A673 (cell line): ENCODE measurements around the gene ADAMTSL3. TPM values are rescaled to one million over a fixed set of nuclear protein-coding genes. Genes with fewer than 3 reads are reported as not detected.

Experiments used
- BruUV-seq: library from RNA; stranded (reverse); fragments of 400-500 nt; replicated peaks from 2 replicates; lab custom pipeline; 2021; lab: Mats Ljungman, UMichigan
- CTCF ChIA-PET: fragments of 300-600 bp; sonication (Branson Sonifier 250); formaldehyde crosslinking; loops from one replicate; lab custom pipeline; 2022; ENCODE audit warnings: antibody characterized with exemption; lab: Charles Lee
- POLR2A ChIA-PET: fragments of 300-600 bp; sonication (Branson Sonifier 250); formaldehyde crosslinking; loops from one replicate; lab custom pipeline; 2022; ENCODE audit warnings: antibody characterized with exemption; ENCODE audit not compliant: low non-redundant PET; lab: Charles Lee
- DNase-seq: peaks from one replicate; pipeline ENCODE4 v3.0.0-alpha.2; 2015; ENCODE audit warnings: low spot score
- H3K27ac ChIP-seq: fragments of 200-600 bp; sonication (generic); 2 replicates; pipeline ENCODE4 v1.5.1; 2016; ENCODE audit warnings: mixed run types, low read depth, mild to moderate bottlenecking, mixed read lengths, antibody characterized with exemption, low read length; ENCODE audit not compliant: poor library complexity, severe bottlenecking
- H3K27me3 ChIP-seq: fragments of 200-600 bp; sonication (generic); replicated peaks from 2 replicates; pipeline ENCODE4 v1.6.1; 2017; ENCODE audit warnings: mixed run types, low read depth, mild to moderate bottlenecking, mixed read lengths, antibody characterized with exemption, low read length; ENCODE audit not compliant: insufficient read depth, poor library complexity
- H3K36me3 ChIP-seq: fragments of 200-600 bp; sonication (generic); 2 replicates; pipeline ENCODE4 v1.6.1; 2016; ENCODE audit warnings: mixed run types, mild to moderate bottlenecking, mixed read lengths, antibody characterized with exemption, low read length; ENCODE audit not compliant: insufficient read depth, poor library complexity, severe bottlenecking
- H3K4me1 ChIP-seq: fragments of 200-600 bp; sonication (generic); 2 replicates; pipeline ENCODE4 v1.6.1; 2017; ENCODE audit warnings: mixed run types, mild to moderate bottlenecking, mixed read lengths, antibody characterized with exemption, low read length; ENCODE audit not compliant: insufficient read depth, poor library complexity, severe bottlenecking
- H3K4me3 ChIP-seq: fragments of 200-600 bp; sonication (generic); 2 replicates; pipeline ENCODE4 v1.5.1; 2016; ENCODE audit warnings: low read depth, mixed run types, mild to moderate bottlenecking, mixed read lengths, low read length; ENCODE audit not compliant: poor library complexity, severe bottlenecking
- H3K9me3 ChIP-seq: fragments of 200-600 bp; sonication (generic); 2 replicates; pipeline ENCODE4 v1.6.1; 2016; ENCODE audit warnings: mixed run types, low read depth, mild to moderate bottlenecking, mixed read lengths, antibody characterized with exemption, low read length; ENCODE audit not compliant: poor library complexity, severe bottlenecking
- CTCF ChIP-seq: fragments of 300-800, 200-600 bp; sonication (generic); conservative IDR thresholded peaks from 2 replicates; pipeline ENCODE4 v1.5.1; 2017; ENCODE audit warnings: low read depth, mild to moderate bottlenecking, antibody characterized with exemption, low read length, moderate library complexity, mixed read lengths
- EZH2 ChIP-seq: fragments of 200-600 bp; sonication (generic); IDR thresholded peaks from 2 replicates; pipeline ENCODE4 v1.6.1; 2017; ENCODE audit warnings: borderline replicate concordance, low read depth, mild to moderate bottlenecking, mixed read lengths, antibody characterized with exemption, low read length; ENCODE audit not compliant: poor library complexity, severe bottlenecking
- intact Hi-C: fragments of 100-400 bp; cut with micrococcal nuclease; formaldehyde crosslinking; loops from one replicate; pipeline ENCODE4 v1.10.0; 2022; ENCODE audit not compliant: unreplicated experiment
- total RNA-seq: library from RNA; stranded (reverse); gene quantifications from 2 replicates; pipeline ENCODE4 v1.2.3, GENCODE V29; 2021

ADAMTSL3 gene
- total RNA-seq, 1 experiment from 2014 or later, result 0.95 TPM

DNA sequence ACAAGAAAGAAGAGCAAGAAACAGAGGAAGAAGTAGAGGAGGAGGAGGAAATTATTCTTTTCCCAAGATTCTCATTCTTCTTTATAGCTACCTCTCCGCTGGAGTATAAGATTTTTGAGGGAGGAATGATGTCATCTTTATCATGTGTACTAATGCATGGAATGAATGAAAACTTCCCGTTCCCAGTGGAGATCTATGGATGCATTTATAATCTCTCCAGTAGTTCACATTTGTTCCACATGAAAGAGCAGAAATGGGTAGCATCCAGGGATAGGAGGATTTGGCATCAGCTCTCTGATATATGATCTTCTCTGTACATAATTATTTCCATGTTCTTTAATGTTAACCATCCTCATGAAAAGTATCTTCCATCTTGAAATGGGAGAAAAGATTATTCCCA, 244.4 kb downstream of the ADAMTSL3 start:
- DNase-seq, result no peak
- no TSS peak for BruUV-seq
- H3K27ac ChIP-seq, result no peak overlapping the region
- peaks cover 15% of the 10 kb centered on the region for H3K27me3 ChIP-seq
- H3K9me3 ChIP-seq, result no peaks in the 10 kb centered on the region
- H3K4me3 ChIP-seq, result no peak overlapping the region
- intact Hi-C loops, result no loop called here
- H3K36me3 ChIP-seq, result no peaks in the 10 kb centered on the region
- TF ChIP-seq CTCF (no peak), EZH2 (no peak)
- POLR2A ChIA-PET, result no interaction called here
- CTCF ChIA-PET, result no interaction called here
- no peaks in the 10 kb centered on the region for H3K4me1 ChIP-seq

GRCh38 chr15:83899670-83900069, 245.7 kb downstream of the ADAMTSL3 start:
- ChIA-PET POLR2A (no interaction called here), CTCF (no interaction called here)
- intact Hi-C loops, result no loop called here
- Histone ChIP-seq H3K27me3 (peaks cover 15% of the 10 kb centered on the region), H3K4me1 (peaks cover 3% of the 10 kb centered on the region), H3K36me3 (no peaks in the 10 kb centered on the region), H3K4me3 (no peak overlapping the region), H3K9me3 (no peaks in the 10 kb centered on the region), H3K27ac (no peak overlapping the region)
- DNase-seq, result no peak
- TF ChIP-seq EZH2 (no peak), CTCF (no peak)
- BruUV-seq, result no TSS peak

DNA sequence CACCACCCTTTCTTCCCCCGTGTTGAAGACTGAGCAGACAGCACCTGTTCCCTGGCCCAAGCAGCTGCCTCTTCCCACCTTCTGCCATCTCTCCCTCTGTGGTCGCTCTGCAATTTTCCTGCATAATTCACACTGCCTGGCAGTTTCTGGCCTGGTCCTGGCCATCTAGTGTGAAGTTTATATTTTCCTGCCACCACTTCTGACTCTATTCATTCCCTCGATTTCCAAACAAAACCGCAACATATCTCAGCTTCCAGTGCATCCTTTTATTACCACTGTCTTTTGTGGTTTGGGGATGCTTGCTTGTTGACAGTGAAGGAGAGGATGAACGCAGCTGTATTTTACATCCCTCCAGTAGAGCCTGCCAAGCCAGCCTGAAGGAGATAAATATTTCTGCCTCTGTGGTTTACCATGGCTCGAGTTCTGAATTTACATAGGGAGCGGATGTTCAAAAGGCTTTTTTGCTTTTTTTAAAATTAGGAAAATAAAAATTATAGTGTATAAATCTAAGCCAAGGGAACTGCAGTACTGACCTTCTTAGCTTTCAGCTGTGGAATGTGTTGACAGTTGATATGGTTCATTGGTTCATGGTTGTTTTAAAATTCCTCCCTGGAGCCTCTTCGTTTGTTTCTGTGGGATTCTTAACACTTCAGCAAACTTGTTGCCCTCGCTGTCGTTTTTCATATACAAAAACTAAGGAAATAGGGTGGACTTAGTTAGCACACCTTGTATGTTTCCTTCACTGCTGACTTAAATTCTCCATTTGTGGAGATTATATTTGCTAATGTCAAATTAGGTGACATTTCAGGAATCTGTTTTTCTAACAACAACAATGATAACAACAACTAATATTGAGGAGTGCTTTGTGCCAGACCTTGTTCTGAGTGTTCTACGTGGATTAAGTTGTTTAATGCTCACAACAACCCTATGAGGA, 250.5 kb downstream of the ADAMTSL3 start:
- BruUV-seq, result no TSS peak
- peaks cover 9% of the 10 kb centered on the region for H3K27me3 ChIP-seq
- CTCF ChIA-PET, result interaction anchor here (0.6 kb wide), 1 partner anchor 130 kb away, joined by 9 read pairs; no protein-coding TSS in a partner anchor
- peak; percentile 71 for DNase-seq
- H3K9me3 ChIP-seq, result no peaks in the 10 kb centered on the region
- POLR2A ChIA-PET, result no interaction called here
- H3K27ac ChIP-seq, result no peak overlapping the region
- no peaks in the 10 kb centered on the region for H3K36me3 ChIP-seq
- H3K4me3 ChIP-seq, result no peak overlapping the region
- H3K4me1 ChIP-seq, result peaks cover 6% of the 10 kb centered on the region
- intact Hi-C loops, result no loop called here
- TF ChIP-seq EZH2 (no peak), CTCF (no peak)
